HEK293 (cell line): ENCODE data around the gene UGGT1.

Experiments used
- CTCF ChIA-PET: fragments of 350-600 bp; formaldehyde crosslinking; extraction: SDS; loops from one replicate; lab custom pipeline; 2021; ENCODE audit warnings: antibody characterized with exemption; lab: Yijun Ruan, JAX
- POLR2A ChIA-PET: fragments of 300-600 bp; formaldehyde crosslinking; extraction: SDS; loops from one replicate; lab custom pipeline; 2020; ENCODE audit warnings: antibody characterized with exemption, inconsistent platforms; lab: Yijun Ruan, JAX
- H3K27ac ChIP-seq: fragments of 200-500 bp; sonication (Bioruptor generic); 2 replicates; pipeline ENCODE4 v1.5.1; 2014; ENCODE audit warnings: low read depth, low read length, control low read depth, inconsistent platforms; ENCODE audit errors: extremely low read depth
- H3K36me3 ChIP-seq, 2 experiments: fragments of 200-500 bp in 1 of 2; sonication (Bioruptor generic) in 1 of 2; 1 replicate in 1 of 2; 2 replicates in 1 of 2; pipeline ENCODE4 v1.5.1; 2014 to 2017; ENCODE audit warnings: inconsistent platforms in 2 of 2, low read length in 2 of 2; ENCODE audit not compliant: control insufficient read depth in 2 of 2, insufficient read depth in 1 of 2
- H3K4me1 ChIP-seq: fragments of 200-500 bp; sonication (Bioruptor generic); 2 replicates; pipeline ENCODE4 v1.5.1; 2014; ENCODE audit warnings: mild to moderate bottlenecking, low read length, inconsistent platforms; ENCODE audit not compliant: control insufficient read depth, insufficient read depth
- H3K4me3 ChIP-seq: 2 replicates; pipeline ENCODE4 v1.5.1; 2011; ENCODE audit warnings: low read depth, mild to moderate bottlenecking, control low read depth, low read length, moderate library complexity
- H3K9me3 ChIP-seq: fragments of 200-500 bp; sonication (Bioruptor generic); 2 replicates; pipeline ENCODE4 v1.5.1; 2014; ENCODE audit warnings: low read depth, low read length, inconsistent platforms; ENCODE audit not compliant: control insufficient read depth, insufficient read depth
- GLI4 ChIP-seq: fragments of 450-650 bp; formaldehyde crosslinking; IDR thresholded peaks from 2 replicates; pipeline ENCODE4 v1.5.1; 2016; ENCODE audit warnings: missing biosample characterization, missing genetic modification characterization
- HOXA7 ChIP-seq: sonication (generic); formaldehyde crosslinking; IDR thresholded peaks from 2 replicates; pipeline ENCODE4 v1.8.1; 2022; ENCODE audit warnings: missing genetic modification reagents, borderline replicate concordance
- SP2 ChIP-seq: fragments of 450-650 bp; formaldehyde crosslinking; IDR thresholded peaks from 2 replicates; pipeline ENCODE4 v1.5.1; 2016; ENCODE audit warnings: missing biosample characterization, missing genetic modification characterization
- WT1 ChIP-seq: fragments of 450-650 bp; formaldehyde crosslinking; IDR thresholded peaks from 2 replicates; pipeline ENCODE4 v1.5.1; 2016; ENCODE audit warnings: missing biosample characterization, missing genetic modification characterization
- ZBTB44 ChIP-seq: fragments of 450-650 bp; IDR thresholded peaks from 2 replicates; pipeline ENCODE4 v1.5.1; 2018; ENCODE audit warnings: missing biosample characterization, mild to moderate bottlenecking, missing genetic modification characterization
- ZFHX2 ChIP-seq: fragments of 450-650 bp; formaldehyde crosslinking; conservative IDR thresholded peaks from 2 replicates; pipeline ENCODE4 v1.5.1; 2016; ENCODE audit warnings: missing biosample characterization, missing genetic modification characterization
- ZFP41 ChIP-seq: fragments of 450-650 bp; formaldehyde crosslinking; IDR thresholded peaks from 2 replicates; pipeline ENCODE4 v1.5.1; 2016; ENCODE audit warnings: missing biosample characterization, missing genetic modification characterization, borderline replicate concordance
- ZNF10 ChIP-seq: fragments of 450-650 bp; formaldehyde crosslinking; IDR thresholded peaks from 2 replicates; pipeline ENCODE4 v1.5.1; 2017; ENCODE audit warnings: missing biosample characterization, missing genetic modification characterization
- ZNF155 ChIP-seq: fragments of 450-650 bp; formaldehyde crosslinking; IDR thresholded peaks from 2 replicates; pipeline ENCODE4 v1.5.1; 2016; ENCODE audit warnings: missing biosample characterization, missing genetic modification characterization
- ZNF184 ChIP-seq: fragments of 450-650 bp; IDR thresholded peaks from 2 replicates; pipeline ENCODE4 v1.5.1; 2018; ENCODE audit warnings: missing biosample characterization, mild to moderate bottlenecking, missing genetic modification characterization
- ZNF23 ChIP-seq: fragments of 450-650 bp; formaldehyde crosslinking; IDR thresholded peaks from 2 replicates; pipeline ENCODE4 v1.5.1; 2016; ENCODE audit warnings: missing biosample characterization, missing genetic modification characterization, borderline replicate concordance
- ZNF362 ChIP-seq: fragments of 450-650 bp; formaldehyde crosslinking; IDR thresholded peaks from 2 replicates; pipeline ENCODE4 v1.5.1; 2016; ENCODE audit warnings: missing biosample characterization, missing genetic modification characterization
- ZNF37A ChIP-seq: fragments of 450-650 bp; IDR thresholded peaks from 2 replicates; pipeline ENCODE4 v1.5.1; 2018; ENCODE audit warnings: missing biosample characterization, missing genetic modification characterization
- ZNF48 ChIP-seq: fragments of 450-650 bp; formaldehyde crosslinking; IDR thresholded peaks from 2 replicates; pipeline ENCODE4 v1.5.1; 2016; ENCODE audit warnings: missing biosample characterization, missing genetic modification characterization
- ZNF513 ChIP-seq: fragments of 450-650 bp; IDR thresholded peaks from 2 replicates; pipeline ENCODE4 v1.5.1; 2018; ENCODE audit warnings: missing biosample characterization, missing genetic modification characterization
- ZNF558 ChIP-seq: fragments of 450-650 bp; formaldehyde crosslinking; IDR thresholded peaks from 2 replicates; pipeline ENCODE4 v1.5.1; 2016; ENCODE audit warnings: missing biosample characterization, missing genetic modification characterization
- ZNF561 ChIP-seq: fragments of 450-650 bp; IDR thresholded peaks from 2 replicates; pipeline ENCODE4 v1.5.1; 2018; ENCODE audit warnings: missing biosample characterization, missing genetic modification characterization, borderline replicate concordance
- ZNF610 ChIP-seq: fragments of 450-650 bp; formaldehyde crosslinking; IDR thresholded peaks from 2 replicates; pipeline ENCODE4 v1.5.1; 2016; ENCODE audit warnings: missing biosample characterization, missing genetic modification characterization, borderline replicate concordance
- ZNF704 ChIP-seq: fragments of 450-650 bp; formaldehyde crosslinking; IDR thresholded peaks from 2 replicates; pipeline ENCODE4 v1.5.1; 2016; ENCODE audit warnings: missing biosample characterization, missing genetic modification characterization
- ZNF792 ChIP-seq: fragments of 450-650 bp; formaldehyde crosslinking; IDR thresholded peaks from 2 replicates; pipeline ENCODE4 v1.5.1; 2016; ENCODE audit warnings: missing biosample characterization, missing genetic modification characterization

UGGT1 gene

GRCh38 chr2:128158176-128158575, 67.2 kb downstream of the UGGT1 start:
- no peak overlapping the region for H3K27ac ChIP-seq
- no peaks in the 10 kb centered on the region for H3K4me1 ChIP-seq
- H3K36me3 ChIP-seq, result peaks cover 28 to 90% of the 10 kb centered on the region in 2 experiments
- ChIA-PET CTCF (no interaction called here), POLR2A (no interaction called here)
- no peaks in the 10 kb centered on the region for H3K9me3 ChIP-seq
- H3K4me3 ChIP-seq, result no peak overlapping the region
- TF ChIP-seq WT1 (tag by site-specific recombination), result no peak
- no peak for TF ChIP-seq SP2 (tag by site-specific recombination)
- TF ChIP-seq ZFHX2 (tag by site-specific recombination), result 0 out of 2 replicates have a peak, but pooled peaks have one; percentile 16
- TF ChIP-seq GLI4 (tag by site-specific recombination), result no peak
- no peak for TF ChIP-seq ZBTB44 (tag by site-specific recombination)
- no peak for TF ChIP-seq ZNF513 (tag by site-specific recombination)
- no peak for TF ChIP-seq ZNF48 (tag by site-specific recombination)
- TF ChIP-seq, all 188 proteins: peak for 1

- TF ChIP-seq ZNF704 (no peak), ZFP41 (tag by site-specific recombination) (no peak), ZNF362 (tag by site-specific recombination) (no peak), ZNF561 (no peak), ZNF155 (no peak), ZNF184 (tag by site-specific recombination) (no peak)
- TF ChIP-seq, all 188 proteins: peak for 0
- ChIA-PET POLR2A (interaction anchor here (0.6 kb wide), 1 partner anchor 175 kb away, joined by 4 read pairs; no protein-coding TSS in a partner anchor), CTCF (interaction anchor here (0.6 kb wide), 1 partner anchor 1765 kb away, joined by 3 read pairs; no protein-coding TSS in a partner anchor)
- Histone ChIP-seq H3K4me1 (no peaks in the 10 kb centered on the region), H3K36me3 (peaks cover 35 to 79% of the 10 kb centered on the region in 2 experiments), H3K4me3 (no peak overlapping the region), H3K9me3 (no peaks in the 10 kb centered on the region), H3K27ac (no peak overlapping the region)
These were observed 68.4 kb downstream of the UGGT1 start for GRCh38 chr2:128159437-128159836.

- peaks cover 44 to 81% of the 10 kb centered on the region in 2 experiments for H3K36me3 ChIP-seq
- no peak overlapping the region for H3K4me3 ChIP-seq
- CTCF ChIA-PET, result interaction anchor here (0.5 to 1.4 kb wide), 2 partner anchors 18 to 31 kb away, joined by 3 to 4 read pairs; no protein-coding TSS in a partner anchor
- H3K27ac ChIP-seq, result no peak overlapping the region
- TF ChIP-seq ZNF513 (tag by site-specific recombination) (no peak), ZNF10 (no peak), ZNF23 (tag by site-specific recombination) (no peak), ZNF558 (no peak), ZNF610 (tag by site-specific recombination) (no peak), ZNF37A (no peak), HOXA7 (CRISPR knock-in tag) (no peak), ZNF792 (tag by site-specific recombination) (no peak)
- no peaks in the 10 kb centered on the region for H3K4me1 ChIP-seq
- H3K9me3 ChIP-seq, result no peaks in the 10 kb centered on the region
- POLR2A ChIA-PET, result no interaction called here
These were observed 69.7 kb downstream of the UGGT1 start for GRCh38 chr2:128160616-128161275.
